ENCODE data around the gene RHBDL1. TPM values are rescaled to one million over a fixed set of nuclear protein-coding genes. Genes with fewer than 3 reads are reported as not detected.

Gene RHBDL1
- total RNA-seq, 1 donor from 2014 or later, result 1.2 TPM

DNA sequence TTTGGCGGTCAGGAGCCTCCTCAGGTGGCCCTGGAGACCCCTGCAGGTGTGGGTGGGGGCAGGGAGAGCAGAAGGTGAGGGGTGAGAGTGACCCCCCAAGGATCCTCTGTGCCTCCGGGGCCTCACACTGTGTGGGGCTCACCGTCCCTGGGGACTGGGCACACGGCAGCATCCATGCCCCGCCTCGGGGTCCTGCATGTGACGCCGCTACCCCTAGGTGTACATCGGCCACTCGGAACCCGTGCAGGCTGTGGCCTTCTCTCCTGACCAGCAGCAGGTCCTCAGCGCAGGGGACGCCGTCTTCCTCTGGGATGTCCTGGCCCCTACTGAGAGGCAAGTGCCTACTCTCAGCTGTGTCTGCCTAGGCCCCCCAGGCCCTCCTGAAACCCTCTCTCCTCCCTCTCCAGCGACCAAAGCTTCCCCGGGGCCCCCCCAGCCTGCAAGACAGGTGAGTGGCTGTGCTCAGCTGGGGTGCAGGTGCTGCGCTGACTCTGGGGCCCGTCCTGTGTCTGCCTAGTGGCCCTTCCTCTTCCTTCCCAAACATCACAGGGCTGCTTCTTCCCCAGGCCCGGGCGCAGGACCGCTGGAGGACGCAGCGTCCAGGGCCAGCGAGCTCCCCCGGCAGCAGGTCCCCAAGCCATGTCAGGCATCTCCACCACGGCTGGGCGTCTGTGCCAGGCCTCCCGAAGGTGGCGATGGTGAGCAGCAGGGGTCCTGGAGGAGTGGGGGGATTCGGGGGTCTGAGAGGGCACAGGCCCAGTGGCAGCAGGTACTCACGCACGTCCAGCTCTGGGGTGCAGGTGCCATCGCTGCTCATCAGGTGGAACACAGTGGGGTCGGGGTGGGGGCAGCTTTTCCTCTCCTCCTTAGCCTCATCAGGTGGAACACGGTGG, 16.5 kb upstream of the RHBDL1 start:
- DNase-seq, result no peak

DNA sequence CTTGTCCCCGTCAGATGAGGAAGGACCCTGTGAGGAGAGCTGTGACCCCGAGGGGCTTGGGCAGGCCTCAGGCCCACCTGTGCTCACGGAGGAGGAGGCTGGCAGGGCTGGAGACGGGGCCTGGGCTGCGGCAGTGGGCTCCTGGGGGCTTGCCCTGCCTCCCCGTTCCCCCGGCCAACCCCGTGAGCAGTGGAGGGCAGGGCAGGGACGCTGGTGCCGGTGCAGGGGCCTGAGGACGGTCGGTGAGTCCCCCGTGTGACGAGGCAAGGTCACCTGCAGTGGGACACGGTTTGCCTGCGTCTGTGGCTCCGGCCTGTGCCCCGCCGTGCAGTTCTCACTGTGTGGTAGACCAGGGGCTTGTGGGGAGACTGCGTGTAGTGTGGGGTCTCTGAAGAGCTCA, 15.9 kb upstream of the RHBDL1 start:
- no peak for DNase-seq

DNA sequence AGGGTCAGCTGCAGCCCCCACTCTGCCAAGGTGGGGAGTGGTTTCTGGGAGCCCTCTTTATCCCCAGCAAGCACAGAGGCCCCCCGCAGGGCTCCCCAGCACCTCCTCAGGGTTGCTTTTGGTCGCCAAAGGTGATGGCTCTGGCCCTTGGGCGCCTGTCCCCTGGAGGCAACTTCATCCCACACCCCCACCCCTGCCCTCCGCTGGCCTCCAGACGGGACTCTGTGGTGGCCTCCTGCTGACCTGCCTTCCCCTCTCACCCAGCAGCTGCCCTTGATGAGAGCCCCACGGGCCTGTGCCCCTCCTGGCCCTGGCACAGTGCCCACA, 15.4 kb upstream of the RHBDL1 start:
- DNase-seq, result no peak

DNA sequence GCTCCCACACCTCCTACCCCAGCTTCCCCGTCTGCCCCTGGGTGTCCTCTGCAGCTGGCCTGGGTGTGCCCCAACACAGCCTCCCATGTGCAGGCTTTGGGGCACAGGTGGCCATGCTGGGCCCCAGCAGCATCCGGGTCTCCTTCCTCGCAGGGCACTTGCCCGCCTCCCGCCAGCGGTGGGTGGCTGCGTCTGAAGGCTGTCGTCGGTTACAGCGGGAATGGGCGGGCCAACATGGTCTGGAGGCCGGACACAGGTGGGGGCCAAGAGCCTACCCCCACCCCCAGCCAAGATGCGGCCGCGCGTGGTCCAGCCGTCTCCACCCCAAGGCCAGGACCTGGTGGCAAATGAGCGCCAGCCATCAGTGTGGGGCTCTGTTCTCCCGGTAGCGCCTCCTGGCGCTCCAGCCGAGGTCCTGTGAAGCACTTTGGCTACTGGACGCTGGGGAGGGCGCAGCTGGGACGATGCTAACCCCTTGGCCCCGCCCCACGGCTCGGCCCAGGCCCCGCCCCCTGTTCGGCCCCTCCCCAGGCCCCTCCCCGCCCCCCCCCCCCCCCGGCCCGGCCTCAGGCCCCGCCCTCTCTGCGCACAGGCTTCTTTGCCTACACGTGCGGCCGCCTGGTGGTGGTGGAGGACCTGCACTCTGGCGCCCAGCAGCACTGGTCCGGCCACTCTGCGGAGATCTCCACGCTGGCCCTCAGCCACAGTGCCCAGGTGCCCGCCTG, 14.8 kb upstream of the RHBDL1 start:
- DNase-seq, result peak; percentile 47

DNA sequence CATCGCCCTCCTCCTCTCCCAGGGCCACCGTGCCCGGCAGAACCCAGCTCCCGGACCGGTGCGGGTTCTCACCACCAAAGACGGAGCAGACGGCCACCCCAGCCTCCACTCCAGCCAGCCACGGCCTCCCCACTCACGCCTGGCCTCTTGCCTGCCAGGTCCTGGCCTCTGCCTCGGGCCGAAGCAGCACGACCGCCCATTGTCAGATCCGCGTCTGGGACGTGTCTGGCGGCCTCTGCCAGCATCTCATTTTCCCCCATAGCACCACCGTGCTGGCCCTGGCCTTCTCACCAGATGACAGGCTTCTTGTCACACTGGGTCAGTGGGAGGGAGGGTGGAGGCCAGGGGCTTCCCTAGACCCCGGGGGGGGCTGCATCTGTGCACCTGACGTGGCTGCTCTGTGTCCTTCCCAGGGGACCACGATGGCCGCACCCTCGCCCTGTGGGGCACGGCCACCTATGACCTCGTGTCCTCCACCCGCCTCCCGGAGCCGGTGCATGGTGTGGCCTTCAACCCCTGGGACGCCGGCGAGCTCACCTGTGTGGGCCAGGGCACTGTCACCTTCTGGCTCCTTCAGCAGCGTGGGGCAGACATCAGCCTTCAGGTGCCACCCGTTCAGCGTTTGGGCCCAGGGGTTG, 14.2 kb upstream of the RHBDL1 start:
- no peak for DNase-seq

DNA sequence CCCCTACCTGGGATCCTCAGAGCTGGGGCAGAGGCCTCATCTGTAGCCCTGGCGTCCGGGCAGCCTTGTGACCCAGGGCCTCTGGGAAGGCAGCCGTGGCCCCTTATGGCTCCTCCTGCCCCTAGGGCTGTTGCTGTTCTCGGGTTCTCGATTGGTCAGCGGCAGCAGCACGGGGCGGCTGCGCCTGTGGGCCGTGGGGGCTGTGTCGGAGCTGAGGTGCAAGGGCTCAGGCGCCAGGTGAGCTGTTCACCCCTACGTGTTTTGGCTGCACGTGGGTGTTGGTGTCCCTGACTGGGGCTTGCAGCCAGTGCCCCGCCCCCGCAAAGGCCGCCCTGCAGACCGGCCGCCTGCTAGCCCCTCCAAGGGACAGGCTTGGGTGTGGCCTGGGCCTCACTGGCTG, 13.4 kb upstream of the RHBDL1 start:
- DNase-seq, result no peak

DNA sequence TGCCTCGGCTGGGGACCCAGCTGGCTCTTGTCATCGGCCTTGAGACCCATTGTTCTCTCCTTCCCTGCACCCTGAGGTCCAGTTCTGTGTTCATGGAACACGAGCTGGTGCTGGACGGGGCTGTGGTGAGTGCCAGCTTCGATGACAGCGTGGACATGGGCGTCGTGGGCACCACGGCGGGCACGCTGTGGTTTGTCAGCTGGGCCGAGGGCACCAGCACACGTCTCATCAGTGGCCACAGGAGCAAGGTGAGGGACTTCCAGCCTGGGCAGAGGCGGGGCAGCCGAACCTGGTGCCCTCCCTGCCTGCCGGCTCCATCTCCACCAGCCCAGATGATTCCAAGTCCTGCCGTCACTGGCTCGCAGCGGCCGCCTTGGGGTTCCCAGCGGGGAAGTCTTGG, 12.9 kb upstream of the RHBDL1 start:
- DNase-seq, result no peak

DNA sequence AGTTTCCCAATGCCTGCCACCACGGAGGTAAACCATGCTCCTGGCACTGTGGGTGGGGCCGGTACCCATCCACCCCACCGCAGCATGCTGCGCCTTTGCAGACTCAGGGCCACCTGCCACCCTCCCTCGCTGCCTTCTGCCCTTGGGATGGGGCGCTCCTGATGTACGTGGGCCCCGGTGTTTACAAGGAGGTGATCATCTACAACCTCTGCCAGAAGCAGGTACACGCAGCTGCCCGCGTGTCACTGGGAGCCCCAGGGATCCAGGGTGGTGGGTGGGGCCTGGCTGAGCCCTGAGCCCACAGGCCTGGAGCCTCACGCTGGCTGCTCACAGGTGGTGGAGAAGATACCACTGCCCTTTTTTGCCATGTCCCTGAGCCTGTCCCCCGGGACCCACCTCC, 8.9 kb upstream of the RHBDL1 start:
- DNase-seq, result no peak

DNA sequence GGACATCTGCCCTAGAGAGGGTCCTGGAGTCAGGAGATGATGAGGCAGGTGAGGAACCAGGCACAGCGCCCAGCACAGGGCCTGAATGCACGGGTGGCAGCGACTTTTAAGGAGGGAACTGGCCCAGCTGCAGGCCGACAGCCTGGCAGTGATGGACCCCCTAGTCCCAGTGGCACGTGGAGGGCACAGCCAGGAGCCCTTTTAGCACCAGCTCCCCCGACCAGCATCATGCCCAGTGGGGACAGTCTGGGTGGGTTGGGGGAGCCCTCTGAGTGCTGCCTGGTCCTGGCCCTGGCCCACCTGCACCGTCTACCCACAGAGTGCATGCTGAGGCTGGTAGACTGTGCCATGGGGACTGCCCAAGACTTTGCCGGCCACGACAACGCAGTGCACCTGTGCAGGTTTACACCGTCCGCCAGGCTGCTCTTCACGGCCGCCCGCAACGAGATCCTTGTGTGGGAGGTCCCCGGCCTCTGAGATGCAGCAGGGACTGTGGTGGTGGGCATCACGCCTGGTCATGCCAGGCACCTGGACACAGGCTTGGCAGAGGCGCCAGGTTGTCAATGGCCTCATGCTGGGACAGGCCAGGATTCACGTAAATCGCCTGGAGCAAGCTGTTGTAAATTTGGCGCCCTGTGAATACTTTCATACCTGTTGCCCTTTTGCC, 8.2 kb upstream of the RHBDL1 start:
- no peak for DNase-seq

DNA sequence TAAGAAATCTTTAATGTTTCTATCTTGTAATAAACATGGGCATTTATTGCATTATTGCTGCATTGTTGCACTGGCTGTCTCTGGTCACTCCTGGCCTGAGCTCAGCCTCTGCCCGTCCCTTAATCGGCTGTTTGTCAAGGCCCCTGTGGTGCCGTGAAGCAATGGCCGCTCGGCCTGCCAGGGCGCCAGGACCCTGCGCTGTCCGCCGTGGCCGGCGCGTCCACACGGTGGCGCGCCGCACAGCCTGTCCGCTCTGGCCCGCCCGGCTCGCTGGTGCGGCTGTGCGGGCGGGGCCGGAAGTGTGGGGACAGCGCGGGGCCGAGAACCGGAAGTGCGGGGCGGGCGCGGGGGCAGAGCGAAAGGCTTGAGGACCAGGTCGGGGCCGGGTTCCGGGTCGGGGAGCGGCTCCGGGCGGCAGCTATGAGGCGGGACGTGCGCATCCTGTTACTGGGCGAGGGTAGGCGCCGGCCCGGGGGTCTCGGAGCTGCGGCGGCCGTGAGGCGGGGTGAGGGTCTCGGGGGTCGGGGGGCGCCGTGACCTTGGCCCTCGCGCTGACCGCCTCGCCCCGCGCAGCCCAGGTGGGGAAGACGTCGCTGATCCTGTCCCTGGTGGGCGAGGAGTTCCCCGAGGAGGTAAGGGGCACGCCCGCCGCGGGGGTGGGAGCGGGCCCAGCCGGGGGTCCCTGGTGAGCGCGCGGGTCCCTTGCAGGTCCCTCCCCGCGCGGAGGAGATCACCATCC, 7.5 kb upstream of the RHBDL1 start, which contains the start of gene RHOT2:
TSS of gene RHOT2 (plus strand) at position 353 of the 739 bp plus-strand sequence. CDS start at position 421, 68 bp downstream.
- peak; percentile 74 for DNase-seq

DNA sequence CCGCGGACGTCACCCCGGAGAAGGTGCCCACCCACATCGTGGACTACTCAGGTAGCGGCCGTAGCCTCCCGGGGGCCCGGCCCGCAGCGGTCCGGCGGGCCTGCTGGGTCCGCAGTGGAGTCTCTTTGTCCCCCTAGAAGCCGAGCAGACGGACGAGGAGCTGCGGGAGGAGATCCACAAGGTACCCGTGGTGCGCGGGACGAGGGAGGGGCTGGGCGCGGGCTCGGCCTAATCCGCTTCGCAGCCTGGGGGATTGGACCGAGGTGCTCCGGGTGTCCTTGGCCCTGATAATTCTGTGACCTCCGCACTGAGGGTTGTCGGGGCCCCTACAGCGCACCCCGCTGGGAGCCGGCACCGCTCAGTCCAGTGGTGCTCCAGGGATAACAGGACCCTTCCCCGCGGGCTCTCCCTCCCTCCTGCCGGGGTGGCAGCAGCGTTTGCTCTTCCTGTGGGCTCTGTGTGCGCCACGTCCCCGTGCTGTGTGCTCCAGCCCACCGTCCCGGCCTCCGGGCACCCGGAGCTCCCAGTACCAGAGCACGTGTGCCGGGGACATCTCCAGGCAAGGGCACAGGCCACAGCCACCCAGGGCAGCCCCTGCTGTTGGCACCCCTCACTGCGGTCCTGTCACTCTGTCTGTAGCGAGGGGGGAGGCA, 6.8 kb upstream of the RHBDL1 start:
- no peak for DNase-seq

DNA sequence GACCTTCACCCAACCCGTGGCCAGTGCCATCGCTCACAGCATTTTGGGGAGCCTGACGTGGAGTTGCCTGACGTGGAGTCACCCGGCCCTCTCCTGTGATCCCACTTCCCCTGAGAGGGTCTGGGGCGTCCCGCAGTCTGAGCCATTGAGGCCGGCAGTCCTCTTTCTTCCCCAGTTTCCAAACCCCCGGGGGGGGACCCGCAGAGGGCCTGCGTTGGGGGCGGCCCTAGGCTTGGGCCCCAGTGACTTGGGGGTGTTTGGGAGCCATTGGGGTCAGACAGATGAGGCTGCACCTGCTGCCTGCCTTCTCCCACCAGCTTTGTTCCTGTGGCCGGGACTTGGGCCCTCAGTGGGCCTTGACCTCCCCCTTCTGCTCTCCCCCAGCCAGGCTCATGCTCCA, 5.8 kb upstream of the RHBDL1 start:
- DNase-seq, result no peak

DNA sequence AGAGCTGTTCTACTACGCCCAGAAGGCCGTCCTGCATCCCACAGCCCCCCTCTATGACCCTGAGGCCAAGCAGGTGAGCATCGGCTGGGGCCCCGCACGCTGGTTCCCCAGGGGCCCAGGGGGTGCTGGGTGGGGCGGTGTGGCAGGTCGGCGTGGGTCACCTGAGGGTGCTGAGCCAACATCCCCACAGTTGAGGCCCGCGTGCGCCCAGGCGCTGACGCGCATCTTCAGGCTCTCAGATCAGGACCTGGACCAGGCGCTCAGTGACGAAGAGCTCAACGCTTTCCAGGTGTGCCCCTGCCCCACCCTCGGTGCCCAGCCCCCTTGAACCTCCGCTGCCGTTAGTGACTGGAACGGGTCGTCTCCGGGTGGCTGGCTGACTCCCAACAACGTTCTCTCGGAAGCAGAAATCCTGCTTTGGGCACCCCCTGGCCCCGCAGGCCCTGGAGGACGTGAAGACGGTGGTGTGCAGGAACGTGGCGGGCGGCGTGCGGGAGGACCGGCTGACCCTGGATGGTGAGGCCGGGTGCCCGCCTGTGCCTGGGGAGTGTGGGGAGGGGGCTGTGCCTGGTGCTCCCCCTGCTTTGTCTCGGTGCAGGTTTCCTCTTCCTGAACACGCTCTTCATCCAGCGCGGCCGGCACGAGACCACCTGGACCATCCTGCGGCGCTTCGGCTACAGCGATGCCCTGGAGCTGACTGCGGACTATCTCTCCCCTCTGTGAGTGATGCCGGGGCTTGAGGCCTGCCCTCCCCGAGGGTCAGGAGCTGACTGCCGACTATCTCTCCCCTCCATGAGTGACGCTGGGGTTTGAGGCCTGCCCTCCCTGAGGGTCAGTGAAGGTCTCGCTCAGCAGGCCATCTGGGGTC, 4.8 kb upstream of the RHBDL1 start:
- DNase-seq, result no peak

DNA sequence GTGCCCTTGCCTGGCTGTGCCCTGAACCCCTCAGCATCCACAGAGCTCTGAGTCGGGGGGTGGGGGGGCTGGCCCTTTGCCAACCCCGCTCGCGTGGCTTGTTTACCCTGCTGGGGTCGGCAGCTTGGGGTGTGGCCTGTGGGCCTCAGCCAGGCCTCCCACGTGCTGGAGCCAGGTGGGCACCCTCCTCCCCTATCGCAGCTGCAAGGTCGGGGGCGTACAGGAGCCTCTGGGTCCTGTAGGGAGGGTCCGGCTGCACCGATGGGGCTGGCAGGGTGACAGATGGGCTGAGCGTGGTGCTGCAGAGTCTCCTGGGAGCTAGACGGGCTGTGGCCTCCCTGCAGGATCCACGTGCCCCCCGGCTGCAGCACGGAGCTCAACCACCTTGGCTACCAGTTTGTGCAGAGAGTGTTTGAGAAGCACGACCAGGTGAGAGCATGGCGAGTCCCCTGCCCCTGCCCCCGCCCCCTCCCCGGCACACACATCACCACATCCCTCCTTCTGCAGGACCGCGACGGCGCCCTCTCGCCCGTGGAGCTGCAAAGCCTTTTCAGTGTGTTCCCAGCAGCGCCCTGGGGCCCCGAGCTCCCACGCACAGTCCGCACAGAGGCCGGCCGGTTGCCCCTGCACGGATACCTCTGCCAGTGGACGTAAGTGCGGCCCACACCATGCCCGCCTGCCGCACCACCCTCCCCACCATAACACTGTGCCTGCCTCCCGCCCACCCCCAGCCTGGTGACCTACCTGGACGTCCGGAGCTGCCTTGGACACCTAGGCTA, 3.9 kb upstream of the RHBDL1 start:
- DNase-seq, result no peak

DNA sequence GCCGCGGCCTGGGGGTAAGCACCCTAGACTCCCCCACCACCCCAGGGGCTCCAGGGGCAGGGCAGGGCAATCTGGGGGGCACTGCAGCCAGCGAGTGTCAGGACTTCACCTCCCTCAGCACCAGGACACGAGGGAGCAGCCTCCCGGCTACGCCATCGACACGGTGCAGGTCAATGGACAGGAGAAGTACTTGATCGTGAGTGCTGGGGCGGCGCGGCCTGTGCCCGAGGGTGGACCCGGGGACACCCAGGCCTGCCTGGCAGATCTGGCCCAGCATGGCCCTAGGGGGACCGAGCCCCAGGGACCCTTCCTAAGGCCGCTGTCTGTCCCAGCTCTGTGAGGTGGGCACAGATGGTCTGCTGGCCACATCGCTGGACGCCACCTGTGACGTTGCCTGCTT, 3.1 kb upstream of the RHBDL1 start:
- no peak for DNase-seq

DNA sequence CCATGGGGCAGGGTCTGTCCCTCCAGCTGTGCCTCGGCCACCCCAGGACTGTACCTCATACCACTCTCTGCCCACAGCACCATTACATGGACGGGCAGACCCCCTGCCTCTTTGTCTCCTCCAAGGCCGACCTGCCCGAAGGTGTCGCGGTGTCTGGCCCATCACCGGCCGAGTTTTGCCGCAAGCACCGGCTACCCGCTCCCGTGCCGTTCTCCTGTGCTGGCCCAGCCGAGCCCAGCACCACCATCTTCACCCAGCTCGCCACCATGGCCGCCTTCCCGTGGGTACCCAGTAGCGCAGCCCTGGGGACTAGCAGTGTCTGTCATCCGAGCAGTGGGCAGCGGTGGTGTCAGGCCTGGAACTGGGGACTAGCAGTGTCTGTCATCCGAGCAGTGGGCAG, 2.6 kb upstream of the RHBDL1 start:
- DNase-seq, result no peak

DNA sequence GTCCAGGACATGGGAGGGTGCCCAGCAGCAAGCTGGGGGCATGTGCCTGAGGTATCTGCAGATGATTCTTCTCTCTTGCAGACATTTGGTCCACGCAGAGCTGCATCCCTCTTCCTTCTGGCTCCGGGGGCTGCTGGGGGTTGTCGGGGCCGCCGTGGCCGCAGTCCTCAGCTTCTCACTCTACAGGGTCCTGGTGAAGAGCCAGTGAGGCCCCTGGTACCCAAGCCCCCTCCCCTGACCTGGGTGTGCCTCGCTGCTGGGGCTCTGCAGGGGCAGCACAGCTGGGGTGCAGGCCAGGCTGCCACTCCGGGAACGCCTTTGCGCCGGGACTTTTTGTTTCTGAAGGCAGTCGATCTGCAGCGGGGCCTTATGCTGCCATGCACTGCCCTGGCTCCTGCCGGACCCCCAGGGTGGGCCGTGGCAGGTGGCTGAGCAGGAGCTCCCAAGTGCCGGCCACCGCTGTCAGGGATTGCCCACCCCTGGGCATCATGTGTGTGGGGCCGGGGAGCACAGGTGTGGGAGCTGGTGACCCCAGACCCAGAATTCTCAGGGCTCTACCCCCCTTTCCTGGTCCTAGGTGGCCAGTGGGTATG, 2.0 kb upstream of the RHBDL1 start:
- no peak for DNase-seq

DNA sequence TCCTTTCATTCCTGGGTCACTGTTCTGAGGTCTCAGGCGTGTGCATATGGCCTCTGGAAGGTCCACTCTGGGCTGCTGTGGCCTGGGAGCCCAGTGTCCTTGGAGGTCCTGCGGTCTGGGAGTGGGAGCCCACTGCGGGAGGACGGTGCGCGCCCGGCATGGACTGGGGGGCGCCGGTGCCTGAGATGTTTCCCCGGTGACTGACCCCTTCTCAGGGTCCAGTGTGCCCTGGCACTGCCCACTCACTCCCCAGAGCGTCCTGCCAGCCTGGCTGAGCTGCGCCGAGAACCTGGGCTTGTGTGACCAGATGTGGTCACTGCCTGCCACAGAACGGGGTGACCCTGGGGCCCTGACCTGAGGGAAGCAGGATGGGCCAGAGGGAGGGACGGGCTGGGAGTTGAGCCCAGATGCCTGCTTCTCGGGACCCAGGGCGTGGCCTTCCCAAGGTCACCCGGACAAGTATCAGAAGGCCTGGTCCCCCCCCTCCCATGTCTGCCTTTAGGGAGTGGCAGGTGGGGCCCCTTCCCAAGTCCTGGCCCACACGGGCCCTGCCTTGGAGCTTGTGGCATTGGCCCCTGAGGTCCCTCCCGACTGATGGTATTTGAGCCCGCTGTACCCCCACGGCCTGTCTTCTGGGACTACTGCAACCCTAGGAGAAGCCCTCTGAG, 1.1 kb upstream of the RHBDL1 start:
- DNase-seq, result no peak

Data from skin of body (tissue), 2 donors.